HepG2 (cell line): Measurements from ENCODE around the gene ALB. TPM values are rescaled to one million over a fixed set of nuclear protein-coding genes. Genes with fewer than 3 reads are reported as not detected.

ENCODE experiments used
- ADNP ChIP-seq: sonication (generic); formaldehyde crosslinking; IDR thresholded peaks from 2 replicates; pipeline ENCODE4 v1.4.0; 2020; ENCODE audit warnings: missing genetic modification reagents
- CAMTA2 ChIP-seq: sonication (generic); formaldehyde crosslinking; IDR thresholded peaks from 2 replicates; pipeline ENCODE4 v1.4.0; 2020; ENCODE audit warnings: mild to moderate bottlenecking, missing genetic modification reagents, borderline replicate concordance
- EEA1 ChIP-seq: sonication (generic); formaldehyde crosslinking; IDR thresholded peaks from 2 replicates; pipeline ENCODE4 v1.5.1; 2020; ENCODE audit warnings: mild to moderate bottlenecking, missing genetic modification reagents, borderline replicate concordance
- FOXA3 ChIP-seq: IDR thresholded peaks from 2 replicates; pipeline ENCODE4 v1.6.1; 2016; ENCODE audit warnings: missing genetic modification reagents, missing compliant biosample characterization
- ISX ChIP-seq: sonication (generic); formaldehyde crosslinking; conservative IDR thresholded peaks from 2 replicates; pipeline ENCODE4 v1.5.0; 2020; ENCODE audit warnings: missing genetic modification reagents
- MBNL3 ChIP-seq: fragments of 250-450 bp; sonication (Bioruptor Pico); conservative IDR thresholded peaks from 2 replicates; pipeline ENCODE4 v1.8.0; 2022; ENCODE audit warnings: mild to moderate bottlenecking, inconsistent platforms
- NCOA1 ChIP-seq: sonication (generic); formaldehyde crosslinking; IDR thresholded peaks from 2 replicates; pipeline ENCODE4 v1.9.0; 2021; ENCODE audit warnings: missing genetic modification reagents
- NR2F1 ChIP-seq, 2 experiments: fragments of 450-650 bp in 1 of 2; formaldehyde crosslinking in 1 of 2; IDR thresholded peaks; 2 replicates each; pipeline versions ENCODE4 v1.5.0 to v1.6.1; 2016 to 2020; ENCODE audit warnings: mild to moderate bottlenecking in 1 of 2, missing compliant biosample characterization in 1 of 2, missing genetic modification reagents in 1 of 2, moderate library complexity in 1 of 2
- PBX2 ChIP-seq: IDR thresholded peaks from 2 replicates; pipeline ENCODE4 v1.6.1; 2016; ENCODE audit warnings: control low read depth
- RBAK ChIP-seq: sonication (generic); formaldehyde crosslinking; IDR thresholded peaks from 2 replicates; pipeline ENCODE4 v1.5.1; 2020; ENCODE audit warnings: mild to moderate bottlenecking, missing genetic modification reagents
- XRCC5 ChIP-seq: fragments of 200-400 bp; formaldehyde crosslinking; optimal IDR thresholded peaks from 2 replicates; pipeline ENCODE3; 2017; ENCODE audit warnings: mild to moderate bottlenecking, low read length
- ZNF468 ChIP-seq: sonication (generic); formaldehyde crosslinking; IDR thresholded peaks from 2 replicates; pipeline ENCODE4 v1.8.0; 2022; ENCODE audit warnings: mild to moderate bottlenecking, moderate library complexity, missing genetic modification reagents
- ZNF607 ChIP-seq: sonication (generic); formaldehyde crosslinking; IDR thresholded peaks from 2 replicates; pipeline ENCODE4 v1.5.1; 2020; ENCODE audit warnings: missing genetic modification reagents, mild to moderate bottlenecking, borderline replicate concordance
- ZNF776 ChIP-seq: sonication (generic); formaldehyde crosslinking; IDR thresholded peaks from 2 replicates; pipeline ENCODE4 v1.4.0; 2020; ENCODE audit warnings: mild to moderate bottlenecking, missing genetic modification reagents
- polyA plus RNA-seq, 8 experiments: library from polyadenylated mRNA; depleted of rRNA in 3 of 8; stranded (reverse) in 7 of 8; unstranded in 1 of 8; fragments of >200 nt; fragmentation: Illumina TruSeq in 4 of 8; extraction: Trizol in 4 of 8; gene quantifications; 2 replicates each; pipeline versions ENCODE4 v1.2.1 to v1.2.3, GENCODE V29; 2011 to 2016; ENCODE audit warnings: low read depth in 4 of 8, missing spikeins in 1 of 8, mixed read lengths in 1 of 8; ENCODE audit not compliant: insufficient read depth in 1 of 8
- total RNA-seq, 5 experiments: library from RNA; depleted of rRNA; stranded (reverse); fragments of >200 nt; fragmentation: Illumina TruSeq; extraction: Trizol; gene quantifications; 2 replicates each; pipeline ENCODE4 v1.2.3, GENCODE V29; 2016; ENCODE audit warnings: low read depth in 1 of 5
- TF ChIP-seq, protein P1 (sequence below): sonication (generic); formaldehyde crosslinking; conservative IDR thresholded peaks from 2 replicates; pipeline ENCODE4 v1.8.1; 2023; ENCODE audit warnings: missing genetic modification reagents
- TF ChIP-seq, protein P2 (sequence below): sonication (generic); formaldehyde crosslinking; IDR thresholded peaks from 2 replicates; pipeline ENCODE4 v1.8.0; 2022; ENCODE audit warnings: low read depth, missing genetic modification reagents
- TF ChIP-seq, protein P3 (sequence below): sonication (generic); formaldehyde crosslinking; IDR thresholded peaks from 2 replicates; pipeline ENCODE4 v1.5.0; 2020; ENCODE audit warnings: missing genetic modification reagents
- TF ChIP-seq, protein P4 (sequence below): fragments of 450-650 bp; IDR thresholded peaks from 2 replicates; pipeline ENCODE4 v1.6.1; 2017
- TF ChIP-seq, protein P5 (sequence below): sonication (generic); formaldehyde crosslinking; IDR thresholded peaks from 2 replicates; pipeline ENCODE4 v1.5.0; 2020; ENCODE audit warnings: mild to moderate bottlenecking, low read depth, missing genetic modification reagents, borderline replicate concordance
- TF ChIP-seq, protein P6 (sequence below): sonication (generic); formaldehyde crosslinking; IDR thresholded peaks from 2 replicates; pipeline ENCODE4 v1.4.0; 2020; ENCODE audit warnings: missing genetic modification reagents, borderline replicate concordance

ALB gene
- total and polyA plus RNA-seq, 2 of the 13 experiments (the other 11 are each of a cell fraction or from before 2014, with no cell fraction given) = 22,259 to 22,625 TPM

- TF ChIP-seq, protein P1, sequence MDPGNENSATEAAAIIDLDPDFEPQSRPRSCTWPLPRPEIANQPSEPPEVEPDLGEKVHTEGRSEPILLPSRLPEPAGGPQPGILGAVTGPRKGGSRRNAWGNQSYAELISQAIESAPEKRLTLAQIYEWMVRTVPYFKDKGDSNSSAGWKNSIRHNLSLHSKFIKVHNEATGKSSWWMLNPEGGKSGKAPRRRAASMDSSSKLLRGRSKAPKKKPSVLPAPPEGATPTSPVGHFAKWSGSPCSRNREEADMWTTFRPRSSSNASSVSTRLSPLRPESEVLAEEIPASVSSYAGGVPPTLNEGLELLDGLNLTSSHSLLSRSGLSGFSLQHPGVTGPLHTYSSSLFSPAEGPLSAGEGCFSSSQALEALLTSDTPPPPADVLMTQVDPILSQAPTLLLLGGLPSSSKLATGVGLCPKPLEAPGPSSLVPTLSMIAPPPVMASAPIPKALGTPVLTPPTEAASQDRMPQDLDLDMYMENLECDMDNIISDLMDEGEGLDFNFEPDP = no peak
- TF ChIP-seq PBX2 (CRISPR knock-in tag) = no peak
- no peak for TF ChIP-seq EEA1
- no peak for TF ChIP-seq ZNF468
- TF ChIP-seq, protein P2, sequence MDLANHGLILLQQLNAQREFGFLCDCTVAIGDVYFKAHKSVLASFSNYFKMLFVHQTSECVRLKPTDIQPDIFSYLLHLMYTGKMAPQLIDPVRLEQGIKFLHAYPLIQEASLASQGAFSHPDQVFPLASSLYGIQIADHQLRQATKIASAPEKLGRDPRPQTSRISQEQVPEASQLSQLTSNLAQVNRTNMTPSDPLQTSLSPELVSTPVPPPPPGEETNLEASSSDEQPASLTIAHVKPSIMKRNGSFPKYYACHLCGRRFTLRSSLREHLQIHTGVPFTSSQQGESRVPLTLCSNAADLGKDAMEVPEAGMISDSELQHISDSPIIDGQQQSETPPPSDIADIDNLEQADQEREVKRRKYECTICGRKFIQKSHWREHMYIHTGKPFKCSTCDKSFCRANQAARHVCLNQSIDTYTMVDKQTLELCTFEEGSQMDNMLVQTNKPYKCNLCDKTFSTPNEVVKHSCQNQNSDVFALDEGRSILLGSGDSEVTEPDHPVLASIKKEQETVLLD (CRISPR knock-in tag) = no peak
- no peak for TF ChIP-seq RBAK (CRISPR knock-in tag)
- TF ChIP-seq ZNF776 (CRISPR knock-in tag) = no peak
- no peak for TF ChIP-seq XRCC5
- TF ChIP-seq NCOA1 (CRISPR knock-in tag) = no peak
- TF ChIP-seq ISX (CRISPR knock-in tag) = no peak
- TF ChIP-seq, protein P3, sequence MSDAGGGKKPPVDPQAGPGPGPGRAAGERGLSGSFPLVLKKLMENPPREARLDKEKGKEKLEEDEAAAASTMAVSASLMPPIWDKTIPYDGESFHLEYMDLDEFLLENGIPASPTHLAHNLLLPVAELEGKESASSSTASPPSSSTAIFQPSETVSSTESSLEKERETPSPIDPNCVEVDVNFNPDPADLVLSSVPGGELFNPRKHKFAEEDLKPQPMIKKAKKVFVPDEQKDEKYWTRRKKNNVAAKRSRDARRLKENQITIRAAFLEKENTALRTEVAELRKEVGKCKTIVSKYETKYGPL (CRISPR knock-in tag) = no peak
- no peak for TF ChIP-seq ZNF607
- TF ChIP-seq, protein P4, sequence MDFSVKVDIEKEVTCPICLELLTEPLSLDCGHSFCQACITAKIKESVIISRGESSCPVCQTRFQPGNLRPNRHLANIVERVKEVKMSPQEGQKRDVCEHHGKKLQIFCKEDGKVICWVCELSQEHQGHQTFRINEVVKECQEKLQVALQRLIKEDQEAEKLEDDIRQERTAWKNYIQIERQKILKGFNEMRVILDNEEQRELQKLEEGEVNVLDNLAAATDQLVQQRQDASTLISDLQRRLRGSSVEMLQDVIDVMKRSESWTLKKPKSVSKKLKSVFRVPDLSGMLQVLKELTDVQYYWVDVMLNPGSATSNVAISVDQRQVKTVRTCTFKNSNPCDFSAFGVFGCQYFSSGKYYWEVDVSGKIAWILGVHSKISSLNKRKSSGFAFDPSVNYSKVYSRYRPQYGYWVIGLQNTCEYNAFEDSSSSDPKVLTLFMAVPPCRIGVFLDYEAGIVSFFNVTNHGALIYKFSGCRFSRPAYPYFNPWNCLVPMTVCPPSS = no peak
- TF ChIP-seq, protein P5, sequence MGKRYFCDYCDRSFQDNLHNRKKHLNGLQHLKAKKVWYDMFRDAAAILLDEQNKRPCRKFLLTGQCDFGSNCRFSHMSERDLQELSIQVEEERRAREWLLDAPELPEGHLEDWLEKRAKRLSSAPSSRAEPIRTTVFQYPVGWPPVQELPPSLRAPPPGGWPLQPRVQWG = no peak
- TF ChIP-seq MBNL3 (CRISPR knock-in tag) = no peak
- TF ChIP-seq, protein P6, sequence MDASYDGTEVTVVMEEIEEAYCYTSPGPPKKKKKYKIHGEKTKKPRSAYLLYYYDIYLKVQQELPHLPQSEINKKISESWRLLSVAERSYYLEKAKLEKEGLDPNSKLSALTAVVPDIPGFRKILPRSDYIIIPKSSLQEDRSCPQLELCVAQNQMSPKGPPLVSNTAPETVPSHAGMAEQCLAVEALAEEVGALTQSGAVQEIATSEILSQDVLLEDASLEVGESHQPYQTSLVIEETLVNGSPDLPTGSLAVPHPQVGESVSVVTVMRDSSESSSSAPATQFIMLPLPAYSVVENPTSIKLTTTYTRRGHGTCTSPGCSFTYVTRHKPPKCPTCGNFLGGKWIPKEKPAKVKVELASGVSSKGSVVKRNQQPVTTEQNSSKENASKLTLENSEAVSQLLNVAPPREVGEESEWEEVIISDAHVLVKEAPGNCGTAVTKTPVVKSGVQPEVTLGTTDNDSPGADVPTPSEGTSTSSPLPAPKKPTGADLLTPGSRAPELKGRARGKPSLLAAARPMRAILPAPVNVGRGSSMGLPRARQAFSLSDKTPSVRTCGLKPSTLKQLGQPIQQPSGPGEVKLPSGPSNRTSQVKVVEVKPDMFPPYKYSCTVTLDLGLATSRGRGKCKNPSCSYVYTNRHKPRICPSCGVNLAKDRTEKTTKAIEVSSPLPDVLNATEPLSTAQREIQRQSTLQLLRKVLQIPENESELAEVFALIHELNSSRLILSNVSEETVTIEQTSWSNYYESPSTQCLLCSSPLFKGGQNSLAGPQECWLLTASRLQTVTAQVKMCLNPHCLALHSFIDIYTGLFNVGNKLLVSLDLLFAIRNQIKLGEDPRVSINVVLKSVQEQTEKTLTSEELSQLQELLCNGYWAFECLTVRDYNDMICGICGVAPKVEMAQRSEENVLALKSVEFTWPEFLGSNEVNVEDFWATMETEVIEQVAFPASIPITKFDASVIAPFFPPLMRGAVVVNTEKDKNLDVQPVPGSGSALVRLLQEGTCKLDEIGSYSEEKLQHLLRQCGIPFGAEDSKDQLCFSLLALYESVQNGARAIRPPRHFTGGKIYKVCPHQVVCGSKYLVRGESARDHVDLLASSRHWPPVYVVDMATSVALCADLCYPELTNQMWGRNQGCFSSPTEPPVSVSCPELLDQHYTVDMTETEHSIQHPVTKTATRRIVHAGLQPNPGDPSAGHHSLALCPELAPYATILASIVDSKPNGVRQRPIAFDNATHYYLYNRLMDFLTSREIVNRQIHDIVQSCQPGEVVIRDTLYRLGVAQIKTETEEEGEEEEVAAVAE = peak; percentile 43; the same call in 1 of the 2 replicates
- peak; percentile 90 for TF ChIP-seq FOXA3 (CRISPR knock-in tag)
- TF ChIP-seq NR2F1 (CRISPR knock-in tag; IDR thresholded peaks at IDR 0.05) = no peak; a peak in 1 of 4 replicates
- no peak for TF ChIP-seq CAMTA2
- no peak for TF ChIP-seq ADNP
These were observed 30.2 kb downstream of the ALB start (continued) for GRCh38 chr4:73434311-73434710.
